ENCODE data around the gene PARD6A. TPM values are rescaled to one million over a fixed set of nuclear protein-coding genes. Genes with fewer than 3 reads are reported as not detected.

The PARD6A gene
- total and polyA plus RNA-seq, 2 of the 13 experiments (the other 11 are each of a cell fraction or from before 2014, with no cell fraction given), result 3.5 to 4.3 TPM

DNA sequence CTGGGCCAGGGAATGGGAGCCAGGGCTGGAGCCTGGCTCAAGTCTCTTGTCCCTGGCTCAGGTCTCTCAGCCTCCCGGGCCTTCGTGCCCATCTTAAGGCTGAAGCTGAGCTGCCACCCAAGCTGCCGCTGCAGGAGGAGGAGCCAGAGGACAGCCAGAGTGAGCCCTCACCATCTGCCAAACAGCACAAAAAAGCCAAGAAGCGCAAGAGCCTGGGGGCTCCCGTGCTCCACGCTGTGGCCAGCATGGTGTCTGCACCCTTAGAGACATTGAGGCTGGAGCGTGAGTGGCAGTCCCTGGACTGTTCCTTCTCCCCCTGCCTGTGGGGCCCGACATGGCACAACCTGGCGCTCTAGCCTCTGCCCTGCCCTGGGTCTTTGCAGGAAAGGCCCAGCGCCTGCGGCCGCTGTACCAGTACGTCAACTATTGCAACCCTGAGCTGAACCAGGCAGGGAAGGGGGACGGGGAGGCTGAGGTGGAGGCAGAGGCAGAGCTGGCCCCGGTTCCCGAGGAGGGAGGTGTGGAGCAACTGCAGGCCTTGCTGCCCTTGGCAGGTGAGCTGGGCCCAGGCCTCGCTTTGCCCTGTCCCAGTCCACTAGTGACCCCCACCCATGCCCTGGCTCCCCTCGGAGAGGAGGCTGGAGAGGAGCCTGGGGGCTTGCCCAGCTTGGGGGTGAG lies 7.2 kb downstream of the PARD6A start (continued):
- peak; percentile 54; the same call in 1 of the 2 replicates for TF ChIP-seq NFE2L1 (CRISPR knock-in tag; IDR thresholded peaks at IDR 0.05; ENCODE audit: borderline replicate concordance)
- TF ChIP-seq, protein P1, sequence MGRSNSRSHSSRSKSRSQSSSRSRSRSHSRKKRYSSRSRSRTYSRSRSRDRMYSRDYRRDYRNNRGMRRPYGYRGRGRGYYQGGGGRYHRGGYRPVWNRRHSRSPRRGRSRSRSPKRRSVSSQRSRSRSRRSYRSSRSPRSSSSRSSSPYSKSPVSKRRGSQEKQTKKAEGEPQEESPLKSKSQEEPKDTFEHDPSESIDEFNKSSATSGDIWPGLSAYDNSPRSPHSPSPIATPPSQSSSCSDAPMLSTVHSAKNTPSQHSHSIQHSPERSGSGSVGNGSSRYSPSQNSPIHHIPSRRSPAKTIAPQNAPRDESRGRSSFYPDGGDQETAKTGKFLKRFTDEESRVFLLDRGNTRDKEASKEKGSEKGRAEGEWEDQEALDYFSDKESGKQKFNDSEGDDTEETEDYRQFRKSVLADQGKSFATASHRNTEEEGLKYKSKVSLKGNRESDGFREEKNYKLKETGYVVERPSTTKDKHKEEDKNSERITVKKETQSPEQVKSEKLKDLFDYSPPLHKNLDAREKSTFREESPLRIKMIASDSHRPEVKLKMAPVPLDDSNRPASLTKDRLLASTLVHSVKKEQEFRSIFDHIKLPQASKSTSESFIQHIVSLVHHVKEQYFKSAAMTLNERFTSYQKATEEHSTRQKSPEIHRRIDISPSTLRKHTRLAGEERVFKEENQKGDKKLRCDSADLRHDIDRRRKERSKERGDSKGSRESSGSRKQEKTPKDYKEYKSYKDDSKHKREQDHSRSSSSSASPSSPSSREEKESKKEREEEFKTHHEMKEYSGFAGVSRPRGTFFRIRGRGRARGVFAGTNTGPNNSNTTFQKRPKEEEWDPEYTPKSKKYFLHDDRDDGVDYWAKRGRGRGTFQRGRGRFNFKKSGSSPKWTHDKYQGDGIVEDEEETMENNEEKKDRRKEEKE (IDR thresholded peaks at IDR 0.05), result no peak
- 0 out of 2 replicates have a peak, but pooled peaks have one; percentile 40 for TF ChIP-seq ZNF44 (CRISPR knock-in tag; IDR thresholded peaks at IDR 0.05)
- TF ChIP-seq PHF20 (CRISPR knock-in tag; IDR thresholded peaks at IDR 0.05), result no peak
- 0 out of 2 replicates have a peak, but pooled peaks have one; percentile 4 for TF ChIP-seq ZSCAN5A (CRISPR knock-in tag; IDR thresholded peaks at IDR 0.05; ENCODE audit: borderline replicate concordance)
- no peak for TF ChIP-seq CBX2 (IDR thresholded peaks at IDR 0.05; ENCODE audit: low read depth, low read length)
- 0 out of 2 replicates have a peak, but pooled peaks have one; percentile 79 for TF ChIP-seq CBX2 (CRISPR knock-in tag; IDR thresholded peaks at IDR 0.05; ENCODE audit: low read depth)
- TF ChIP-seq, protein P2, sequence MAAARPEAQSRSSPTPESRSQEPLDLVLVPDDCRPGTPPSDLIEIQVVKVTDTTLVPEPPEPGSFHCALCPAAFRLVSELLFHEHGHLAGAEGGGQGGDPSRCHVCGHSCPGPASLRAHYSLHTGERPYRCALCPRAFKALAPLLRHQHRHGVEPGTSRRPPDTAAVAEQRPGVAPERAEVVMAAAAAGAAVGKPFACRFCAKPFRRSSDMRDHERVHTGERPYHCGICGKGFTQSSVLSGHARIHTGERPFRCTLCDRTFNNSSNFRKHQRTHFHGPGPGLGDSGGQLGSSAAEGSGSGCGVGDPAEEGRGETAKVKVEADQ (CRISPR knock-in tag; IDR thresholded peaks at IDR 0.05; ENCODE audit: borderline replicate concordance), result no peak
- TF ChIP-seq ZFY (CRISPR knock-in tag; IDR thresholded peaks at IDR 0.05), result peak; percentile 65; the same call in 1 of the 2 replicates
- TF ChIP-seq ZSCAN29 (CRISPR knock-in tag; conservative IDR thresholded peaks at IDR 0.05), result 0 out of 2 replicates have a peak, but pooled peaks have one; percentile 65
- no peak for TF ChIP-seq MLLT10 (CRISPR knock-in tag; IDR thresholded peaks at IDR 0.05)
- no peak; the same call in 1 of the 2 replicates for TF ChIP-seq RNF2 (conservative IDR thresholded peaks at IDR 0.05; ENCODE audit: low read depth)
- TF ChIP-seq THAP11 (CRISPR knock-in tag; IDR thresholded peaks at IDR 0.05), result peak; percentile 92
- TF ChIP-seq CEBPB (IDR thresholded peaks at IDR 0.05; ENCODE audit: borderline replicate concordance, low read depth, low read length), result no peak
- no peak for TF ChIP-seq MTA3 (CRISPR knock-in tag; IDR thresholded peaks at IDR 0.05)
- peak; percentile 80; the same call in 1 of the 2 replicates for TF ChIP-seq MTF2 (CRISPR knock-in tag; IDR thresholded peaks at IDR 0.05; ENCODE audit: borderline replicate concordance)
- TF ChIP-seq, protein P3, sequence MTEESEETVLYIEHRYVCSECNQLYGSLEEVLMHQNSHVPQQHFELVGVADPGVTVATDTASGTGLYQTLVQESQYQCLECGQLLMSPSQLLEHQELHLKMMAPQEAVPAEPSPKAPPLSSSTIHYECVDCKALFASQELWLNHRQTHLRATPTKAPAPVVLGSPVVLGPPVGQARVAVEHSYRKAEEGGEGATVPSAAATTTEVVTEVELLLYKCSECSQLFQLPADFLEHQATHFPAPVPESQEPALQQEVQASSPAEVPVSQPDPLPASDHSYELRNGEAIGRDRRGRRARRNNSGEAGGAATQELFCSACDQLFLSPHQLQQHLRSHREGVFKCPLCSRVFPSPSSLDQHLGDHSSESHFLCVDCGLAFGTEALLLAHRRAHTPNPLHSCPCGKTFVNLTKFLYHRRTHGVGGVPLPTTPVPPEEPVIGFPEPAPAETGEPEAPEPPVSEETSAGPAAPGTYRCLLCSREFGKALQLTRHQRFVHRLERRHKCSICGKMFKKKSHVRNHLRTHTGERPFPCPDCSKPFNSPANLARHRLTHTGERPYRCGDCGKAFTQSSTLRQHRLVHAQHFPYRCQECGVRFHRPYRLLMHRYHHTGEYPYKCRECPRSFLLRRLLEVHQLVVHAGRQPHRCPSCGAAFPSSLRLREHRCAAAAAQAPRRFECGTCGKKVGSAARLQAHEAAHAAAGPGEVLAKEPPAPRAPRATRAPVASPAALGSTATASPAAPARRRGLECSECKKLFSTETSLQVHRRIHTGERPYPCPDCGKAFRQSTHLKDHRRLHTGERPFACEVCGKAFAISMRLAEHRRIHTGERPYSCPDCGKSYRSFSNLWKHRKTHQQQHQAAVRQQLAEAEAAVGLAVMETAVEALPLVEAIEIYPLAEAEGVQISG (CRISPR knock-in tag; IDR thresholded peaks at IDR 0.05), result peak; percentile 85
- TF ChIP-seq, protein P4, sequence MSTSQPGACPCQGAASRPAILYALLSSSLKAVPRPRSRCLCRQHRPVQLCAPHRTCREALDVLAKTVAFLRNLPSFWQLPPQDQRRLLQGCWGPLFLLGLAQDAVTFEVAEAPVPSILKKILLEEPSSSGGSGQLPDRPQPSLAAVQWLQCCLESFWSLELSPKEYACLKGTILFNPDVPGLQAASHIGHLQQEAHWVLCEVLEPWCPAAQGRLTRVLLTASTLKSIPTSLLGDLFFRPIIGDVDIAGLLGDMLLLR (CRISPR knock-in tag; IDR thresholded peaks at IDR 0.05), result no peak
- TF ChIP-seq RELA (CRISPR knock-in tag; IDR thresholded peaks at IDR 0.05), result 0 out of 2 replicates have a peak, but pooled peaks have one; percentile 40
- TF ChIP-seq ZNF468 (CRISPR knock-in tag; IDR thresholded peaks at IDR 0.05), result no peak
- peak; percentile 17; the same call in 1 of the 2 replicates for TF ChIP-seq TOPORS (CRISPR knock-in tag; IDR thresholded peaks at IDR 0.05)
- no peak for TF ChIP-seq MBNL3 (CRISPR knock-in tag; conservative IDR thresholded peaks at IDR 0.05)

Data from HepG2 (cell line).